Umbilical cord (tissue), 2 donors: Measurements from ENCODE around the gene FSTL3. TPM values are rescaled to one million over a fixed set of nuclear protein-coding genes. Genes with fewer than 3 reads are reported as not detected.

Experiments
- DNase-seq: peaks from one replicate; pipeline ENCODE4 v3.0.0-alpha.2; 2015; ENCODE audit warnings: low spot score
- total RNA-seq: library from RNA; depleted of rRNA; stranded (reverse); fragments of >200 nt; gene quantifications from one replicate; pipeline ENCODE4 v1.2.3, GENCODE V29; 2014; ENCODE audit warnings: low replicate concordance; ENCODE audit not compliant: insufficient read depth

FSTL3 gene
- total RNA-seq, 1 donor from 2014 or later = 326 TPM

- DNase-seq = no peak
These were observed 30.0 kb upstream of the FSTL3 start for GRCh38 chr19:645912-646778.

DNA sequence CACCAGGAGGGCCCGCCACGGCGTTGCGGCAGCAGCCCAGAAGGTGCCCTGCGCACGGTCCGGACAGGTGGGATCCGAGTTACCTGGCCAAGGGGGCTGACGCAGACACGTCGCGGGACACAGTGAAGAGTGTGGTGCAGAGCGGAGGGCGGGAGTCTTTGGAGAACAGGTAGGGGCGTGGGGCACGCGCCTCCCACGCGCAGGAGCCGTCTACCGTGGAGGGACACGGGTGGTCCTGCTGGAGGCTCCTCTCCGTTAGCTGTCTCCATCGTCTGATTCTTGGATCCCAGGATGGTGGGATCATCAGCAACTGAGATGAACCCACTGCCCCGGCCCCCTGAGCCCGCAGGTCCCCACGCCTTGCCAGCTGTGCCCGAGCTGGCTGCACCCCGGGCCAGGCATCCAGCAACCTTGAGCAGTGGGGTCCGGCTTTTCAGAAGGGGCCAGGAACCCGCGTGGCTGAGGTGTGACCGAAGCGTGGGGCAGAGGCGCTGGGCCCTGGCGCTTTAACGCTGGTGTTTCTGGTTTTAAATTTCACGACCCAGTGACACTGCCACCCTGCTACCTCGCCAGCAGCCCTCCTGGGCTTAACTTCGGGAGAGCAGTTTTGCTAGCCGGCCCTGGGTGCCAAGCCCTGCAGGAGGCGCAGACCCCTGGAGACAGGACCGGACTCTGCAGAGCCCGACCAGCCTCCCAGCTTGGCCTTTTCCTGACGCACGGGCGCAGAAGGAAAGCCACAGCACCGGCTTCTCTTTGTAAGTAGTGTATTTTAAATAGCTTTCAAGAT is 29.2 kb upstream of the FSTL3 start:
- DNase-seq = no peak

- no peak for DNase-seq
These were observed 28.5 kb upstream of the FSTL3 start for GRCh38 chr19:647566-648284.

DNA sequence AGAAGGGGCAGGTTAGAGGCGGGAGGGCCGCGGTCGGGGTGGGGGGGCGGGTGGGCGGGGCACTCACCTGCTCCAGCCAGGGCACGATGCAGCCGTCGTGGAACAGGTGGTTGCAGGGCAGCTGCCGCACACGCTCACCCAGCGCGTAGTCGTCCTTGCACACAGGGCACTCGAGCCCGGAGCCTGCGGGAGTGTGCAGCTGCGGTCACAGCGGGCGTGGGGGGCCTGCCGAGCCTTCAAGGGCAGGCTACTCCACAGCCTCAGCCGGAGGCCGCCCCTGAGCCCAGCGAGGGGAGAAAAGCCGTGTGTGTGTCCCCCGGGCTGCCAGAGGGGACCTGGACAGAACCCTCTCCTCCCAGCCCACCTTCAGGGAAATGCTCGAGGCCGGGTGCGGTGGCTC is 27.9 kb upstream of the FSTL3 start:
- no peak for DNase-seq

DNA sequence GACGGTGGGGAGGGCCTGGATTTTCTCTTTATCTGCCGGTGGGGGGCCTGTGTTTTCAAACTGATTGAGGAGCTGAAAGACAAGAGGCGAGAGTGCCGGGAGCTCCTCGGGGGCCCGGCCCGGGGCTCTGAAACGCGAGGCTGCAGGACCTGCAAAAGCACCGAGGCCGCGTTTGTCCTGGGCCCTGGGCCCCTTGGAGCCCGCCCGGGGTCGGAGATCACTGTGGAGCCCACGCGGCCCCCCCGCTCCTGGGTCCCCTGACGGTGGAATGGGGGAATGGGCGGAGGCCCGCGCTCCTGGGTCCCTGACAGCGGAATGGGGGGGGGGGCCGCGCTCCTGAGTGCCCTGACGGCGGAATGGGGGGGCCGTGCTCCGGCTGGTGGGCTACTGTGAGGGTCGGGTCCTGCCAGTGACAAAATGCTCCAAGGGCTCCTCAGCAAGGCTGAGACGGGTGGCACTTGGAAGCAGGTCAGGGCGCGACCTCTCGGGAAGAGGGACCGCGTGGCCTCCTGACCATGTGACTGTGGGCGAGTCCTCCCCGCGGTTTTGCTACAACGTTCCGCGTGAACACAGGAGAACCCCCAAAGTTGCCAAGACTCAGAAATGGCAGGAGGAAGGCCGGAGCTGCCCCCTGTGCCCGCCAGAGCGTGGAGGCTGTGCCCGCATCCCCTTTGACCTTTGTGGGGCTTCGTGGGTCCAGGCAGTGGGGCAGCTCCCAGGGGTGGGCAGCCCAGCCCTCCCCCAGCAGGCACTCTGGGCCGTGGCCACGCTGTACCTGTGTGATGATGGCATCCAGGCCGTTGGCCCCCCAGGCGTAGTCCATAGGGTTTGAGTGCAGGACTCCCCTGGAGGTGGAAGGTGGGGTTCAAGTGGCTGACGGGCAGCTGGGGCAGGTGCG is 27.0 kb upstream of the FSTL3 start:
- DNase-seq = no peak

DNA sequence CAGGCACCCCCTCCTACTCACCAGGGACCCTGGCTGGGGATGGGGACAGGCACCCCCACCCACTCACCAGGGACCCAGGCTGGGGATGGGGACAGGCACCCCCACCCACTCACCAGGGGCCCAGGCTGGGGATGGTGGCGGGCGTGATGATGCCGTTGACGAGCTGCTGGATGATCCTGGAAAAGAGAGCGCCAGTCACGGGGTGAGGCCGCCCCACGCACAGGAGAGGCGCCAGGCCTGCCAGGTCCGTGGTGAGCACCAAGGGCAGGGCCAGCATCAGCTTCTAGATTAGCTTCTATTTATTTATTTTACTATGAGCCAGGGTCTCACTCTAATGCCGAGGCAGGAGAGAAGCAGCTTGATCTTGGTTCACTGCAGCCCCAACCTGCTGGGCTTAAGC is 26.1 kb upstream of the FSTL3 start:
- DNase-seq = no peak

DNA sequence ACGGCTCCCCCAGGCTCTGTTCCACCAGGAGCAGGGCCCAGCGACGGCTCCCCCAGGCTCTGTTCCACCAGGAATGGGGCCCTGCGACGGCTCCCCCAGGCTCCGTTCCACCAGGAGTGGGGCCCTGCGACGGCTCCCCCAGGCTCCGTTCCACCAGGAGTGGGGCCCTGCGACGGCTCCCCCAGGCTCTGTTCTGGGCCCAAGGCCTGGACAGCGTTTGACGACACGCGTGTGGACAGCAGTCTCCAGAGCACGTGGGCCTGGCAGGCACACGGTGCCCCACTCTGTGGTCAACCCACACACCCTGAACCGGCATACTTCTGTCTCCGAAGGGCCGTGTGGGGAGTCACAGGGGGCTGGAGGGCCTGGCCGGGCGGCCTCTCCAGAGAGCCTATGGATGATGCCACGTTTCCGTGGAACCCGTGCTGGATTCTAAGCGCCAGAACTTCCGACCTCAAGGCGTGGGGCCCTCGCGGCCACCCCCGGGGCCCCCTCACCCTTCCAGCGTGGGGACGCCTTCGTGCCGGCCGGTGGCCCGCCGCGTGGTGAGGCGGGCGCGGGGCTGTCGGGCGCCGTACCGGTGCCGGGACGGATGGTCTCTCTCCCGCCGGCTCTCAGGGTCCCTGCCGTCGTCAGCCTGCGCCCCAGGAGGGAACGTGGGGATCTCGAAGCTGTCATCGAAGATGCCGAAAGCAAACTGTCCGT is 24.9 kb upstream of the FSTL3 start:
- no peak for DNase-seq

DNA sequence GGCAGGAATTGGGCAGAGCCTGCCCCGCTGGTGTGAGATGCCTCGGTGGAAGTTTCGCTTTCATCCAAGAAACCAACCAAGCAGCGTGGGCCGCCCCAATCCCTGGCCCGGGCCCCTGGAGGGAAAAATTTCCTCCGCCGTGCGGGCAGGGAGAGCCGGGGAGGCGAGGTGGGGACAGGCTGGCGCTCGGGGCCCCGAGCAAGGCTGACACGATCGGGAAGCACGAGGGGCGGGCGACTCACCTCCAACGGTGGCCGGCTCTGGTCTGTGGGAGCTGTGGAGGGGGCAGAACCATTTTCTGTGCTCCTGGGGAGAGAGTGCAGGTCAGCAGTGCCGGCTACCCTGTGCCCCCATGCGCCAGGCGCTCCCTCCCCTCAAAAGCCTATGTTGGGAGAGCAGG is 24.2 kb upstream of the FSTL3 start:
- no peak for DNase-seq

DNA sequence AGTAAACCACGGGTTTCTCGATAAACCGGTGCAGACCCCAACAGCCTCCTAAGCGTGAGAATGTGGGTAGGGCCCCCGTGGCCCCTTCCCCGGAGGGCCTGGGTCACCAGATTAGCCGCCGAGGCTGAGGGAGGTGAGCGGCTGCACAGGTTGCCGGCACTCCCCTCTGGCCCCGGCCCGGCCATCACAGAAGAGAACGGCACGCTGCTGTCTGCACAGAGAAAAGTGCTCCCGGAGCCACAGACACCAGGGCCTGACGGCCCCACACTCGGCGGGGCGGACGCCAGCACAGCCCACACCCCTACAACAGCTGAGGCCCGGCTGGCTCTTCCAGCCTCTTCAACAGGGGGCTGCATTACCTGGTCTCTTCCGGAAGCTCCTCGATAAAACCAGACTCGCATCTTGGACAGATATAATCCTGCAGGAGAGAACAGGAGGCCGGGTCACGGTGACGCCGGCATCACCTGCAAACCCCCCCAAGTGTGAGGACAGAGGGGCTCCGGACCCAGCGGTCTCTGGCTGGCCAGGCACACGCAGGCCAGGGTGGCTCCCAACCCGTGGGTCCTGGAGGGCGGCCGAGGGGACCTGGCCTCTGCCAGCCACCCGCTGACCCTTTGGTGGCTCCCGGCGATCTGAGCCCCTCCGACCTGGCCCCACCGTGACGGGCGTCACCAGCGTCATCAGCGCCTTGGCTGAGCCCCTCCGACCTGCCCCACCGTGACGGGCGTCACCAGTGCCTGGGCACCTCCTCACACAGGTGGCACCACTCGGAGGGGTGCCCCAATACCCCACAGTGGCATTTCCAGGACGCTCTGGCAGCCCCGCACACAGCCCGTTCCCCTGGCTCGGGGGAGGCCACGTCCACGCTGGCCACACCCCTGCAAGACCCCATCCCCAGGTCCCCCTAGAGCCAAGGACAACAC is 23.5 kb upstream of the FSTL3 start:
- no peak for DNase-seq

GRCh38 chr19:653425-653824 is 22.8 kb upstream of the FSTL3 start:
- no peak for DNase-seq

DNA sequence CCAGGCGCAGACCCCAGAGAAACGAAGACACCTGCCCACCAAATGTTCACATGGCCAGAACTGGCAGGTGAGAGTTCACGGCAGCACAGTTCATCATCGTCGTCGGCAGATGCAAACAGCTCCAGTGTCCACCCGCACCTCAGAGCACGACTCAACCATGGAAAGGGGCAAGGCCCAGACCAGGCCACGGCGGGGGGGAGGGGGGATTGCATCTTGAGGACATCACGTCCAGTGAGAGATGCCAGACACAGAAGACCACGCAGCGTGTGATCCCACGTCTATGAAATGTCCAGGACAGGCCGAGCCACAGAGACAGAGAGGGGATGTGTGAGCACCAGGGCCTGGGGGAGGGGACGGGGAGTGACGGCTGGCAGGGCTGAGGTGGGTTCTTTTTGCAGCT is 20.5 kb upstream of the FSTL3 start:
- no peak for DNase-seq

DNA sequence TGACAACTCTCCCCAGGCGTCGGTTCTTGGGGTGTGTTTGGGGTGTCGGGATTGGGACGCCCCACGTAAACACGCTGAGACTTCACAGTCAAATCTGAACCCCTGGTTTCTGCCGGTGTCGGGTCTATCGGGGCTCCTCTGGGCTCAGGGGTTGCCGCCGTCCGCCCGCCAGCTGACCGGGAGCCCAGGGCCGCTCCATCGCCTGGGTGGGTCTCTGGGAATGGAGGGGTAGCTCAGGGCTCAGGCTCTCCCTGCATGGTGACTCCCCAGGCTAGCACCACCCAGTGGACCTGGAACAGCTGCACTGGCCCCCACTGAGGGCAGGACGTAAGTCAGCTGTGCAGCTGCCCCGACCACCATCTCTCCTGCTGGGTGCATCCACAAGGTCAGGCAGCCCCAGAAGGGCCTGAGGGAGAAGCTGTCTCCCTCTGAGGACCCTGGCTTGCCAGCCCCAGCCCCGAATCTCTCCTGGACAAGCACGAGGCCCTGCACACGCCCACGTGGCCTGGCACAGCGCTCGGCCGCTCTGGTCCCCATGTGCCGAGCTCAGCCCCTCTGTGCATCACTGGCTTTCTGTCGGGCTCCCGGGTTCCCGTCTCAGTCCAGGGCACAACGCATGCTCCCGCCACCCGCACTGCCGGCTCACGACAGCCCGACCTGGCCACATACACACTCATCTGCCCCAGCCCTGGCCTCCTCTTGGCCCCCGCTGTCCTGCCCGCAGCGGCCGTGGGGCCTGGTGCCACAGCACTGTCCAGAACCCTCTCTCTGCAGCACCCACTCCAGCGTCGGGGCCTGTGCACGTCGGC is 19.2 kb upstream of the FSTL3 start:
- no peak for DNase-seq

GRCh38 chr19:657611-658010 is 18.6 kb upstream of the FSTL3 start:
- no peak for DNase-seq

DNA sequence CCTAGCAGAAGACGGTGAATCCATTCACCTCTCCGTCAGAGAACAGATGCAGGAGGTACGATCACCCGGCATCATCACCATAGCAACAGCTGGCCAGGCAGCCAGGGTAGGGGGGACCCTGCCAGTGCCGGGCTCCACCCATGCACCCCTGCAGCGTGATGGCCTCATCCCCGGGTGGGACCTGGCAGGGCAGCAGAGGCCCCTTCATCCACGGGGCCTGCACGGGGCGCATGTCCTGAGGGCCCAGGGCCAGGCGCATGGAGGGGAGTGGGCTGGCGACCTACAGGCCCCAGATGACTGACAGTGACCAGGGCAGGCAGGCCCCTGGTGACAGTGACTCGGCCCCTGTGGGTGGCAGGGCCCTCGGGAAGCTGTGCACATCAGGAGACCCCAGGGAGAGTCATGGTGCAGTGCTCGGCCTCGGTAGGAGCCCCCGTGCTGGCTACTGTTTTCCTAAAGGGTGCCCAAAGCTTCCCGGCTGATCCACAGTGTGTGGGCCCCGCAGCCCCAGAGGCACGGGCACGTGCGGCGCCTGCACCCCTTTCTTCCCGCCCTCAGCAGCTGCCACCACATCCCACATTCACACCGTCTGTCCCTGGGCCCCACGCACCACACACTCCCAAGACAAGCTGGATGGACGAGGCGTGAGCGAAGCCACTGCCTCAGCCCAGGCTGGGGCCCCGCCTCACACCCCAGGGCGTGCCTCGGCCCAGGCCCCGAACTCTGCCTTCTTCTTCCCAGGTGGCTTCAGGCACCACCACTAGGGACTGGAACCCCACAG is 17.9 kb upstream of the FSTL3 start:
- no peak for DNase-seq

DNA sequence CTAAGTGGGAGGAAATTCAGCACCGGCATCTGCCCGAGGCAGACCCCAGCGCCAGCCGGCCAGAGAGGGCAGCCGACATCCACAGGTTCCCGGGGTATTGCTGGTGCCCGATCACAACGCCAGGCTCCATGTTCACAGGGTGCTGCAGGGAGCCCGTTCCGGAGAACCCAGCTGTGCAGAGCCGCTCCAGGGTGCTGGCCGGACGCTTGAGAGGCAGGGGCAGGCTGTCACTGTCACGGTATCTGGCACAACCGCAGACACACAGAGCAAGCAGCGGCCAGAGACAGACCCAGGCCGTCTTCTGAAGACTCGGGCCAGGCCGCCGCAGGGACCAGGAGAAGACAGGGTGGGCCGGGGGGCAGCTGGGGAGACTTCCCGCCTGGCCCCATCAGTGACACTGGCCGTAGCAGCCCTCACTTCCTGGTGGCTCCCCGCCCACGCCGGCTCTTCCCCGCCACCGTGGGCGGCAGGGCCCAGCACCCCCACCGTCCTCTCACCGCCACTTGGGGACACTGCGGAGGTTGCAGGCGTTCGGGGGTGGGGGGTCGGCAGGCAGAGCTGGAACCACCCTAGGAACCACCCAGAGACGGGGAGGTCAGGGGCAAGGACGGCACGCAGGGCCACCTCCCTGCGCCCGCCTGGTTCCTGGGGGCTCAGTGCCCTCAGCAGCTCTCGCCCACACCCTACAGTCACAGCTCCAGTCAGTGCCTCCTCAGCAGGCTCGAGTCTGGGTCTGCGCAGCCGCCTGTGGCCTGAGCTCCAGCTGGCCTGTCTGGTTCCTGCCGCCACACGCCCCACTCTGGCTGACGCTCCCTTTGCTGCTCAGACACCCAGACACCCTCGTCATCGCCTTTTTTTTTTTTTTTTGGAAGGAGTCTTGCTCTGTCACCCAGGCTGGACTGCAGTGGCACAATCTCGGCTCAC is 17.0 kb upstream of the FSTL3 start:
- DNase-seq = no peak

GRCh38 chr19:660793-661426 is 15.3 kb upstream of the FSTL3 start:
- no peak for DNase-seq
